SK-MEL-5 (cell line): ENCODE data around the gene EPN2. TPM values are rescaled to one million over a fixed set of nuclear protein-coding genes. Genes with fewer than 3 reads are reported as not detected.

Experiments used
- small RNA-seq, 2 experiments: library from RNA; depleted of rRNA; stranded (forward); fragments of <200 nt; gene quantifications; one replicate each; pipeline ENCODE3, GENCODE V24; 2014
- total RNA-seq: library from RNA; depleted of rRNA; stranded (reverse); fragments of >200 nt; shearing (Covaris generic); gene quantifications from 2 replicates; pipeline ENCODE4 v1.2.3, GENCODE V29; 2014; rRNA removed

The EPN2 gene
- total RNA-seq, 1 experiment from 2014 or later: 14.0 TPM

Small RNA genes lying within 50 kb of the gene (small RNA-seq; reads per million reads assigned to genes)
- gene MIR1180: 0.15 to 9.0 reads per million in 2 experiments

Other genes with a start within 250 kb of the EPN2 start
- gene FAM83G, start 232.6 kb upstream of the EPN2 start, total RNA-seq: 0.61 and 0.85 TPM in 2 replicates
- 0.48 TPM in 1 of 2 replicates, not detected in the other for gene GRAP, start 190.4 kb upstream of the EPN2 start, total RNA-seq
- 0.51 TPM in 1 of 2 replicates, not detected in the other for gene GRAPL, start 109.8 kb upstream of the EPN2 start, total RNA-seq
- gene B9D1, start 125.4 kb downstream of the EPN2 start, total RNA-seq: 14.8 and 19.0 TPM in 2 replicates
- gene MAPK7, start 141.1 kb downstream of the EPN2 start, total RNA-seq: 2.1 and 3.8 TPM in 2 replicates
- gene MFAP4, start 149.8 kb downstream of the EPN2 start, total RNA-seq: not detected in 2 replicates
- not detected in 2 replicates for gene RNF112, start 173.9 kb downstream of the EPN2 start, total RNA-seq